Mesendoderm (in vitro differentiated cells): ENCODE measurements around the gene GRB14.

ENCODE experiments used
- DNase-seq: peaks from one replicate; pipeline ENCODE4 v3.0.0; 2013
- H2AK5ac ChIP-seq: 2 replicates; pipeline ENCODE4 v1.6.1; 2013; ENCODE audit warnings: low read length, inconsistent platforms
- H2BK120ac ChIP-seq: 2 replicates; pipeline ENCODE4 v1.6.1; 2013; ENCODE audit warnings: low read depth, mild to moderate bottlenecking, low read length, moderate library complexity, mixed read lengths
- H2BK15ac ChIP-seq: replicated peaks from 2 replicates; pipeline ENCODE4 v1.6.1; 2013; ENCODE audit warnings: low read depth, mild to moderate bottlenecking, moderate library complexity
- H2BK5ac ChIP-seq: 2 replicates; pipeline ENCODE4 v1.6.1; 2013; ENCODE audit warnings: low read length, inconsistent platforms
- H3K18ac ChIP-seq: 2 replicates; pipeline ENCODE4 v1.6.1; 2013; ENCODE audit warnings: mild to moderate bottlenecking, low read length, mixed read lengths
- H3K23ac ChIP-seq: one replicate; pipeline ENCODE4 v1.6.1; 2013; ENCODE audit warnings: low read length
- H3K27ac ChIP-seq: 2 replicates; pipeline ENCODE4 v1.5.1; 2013; ENCODE audit warnings: low read depth, mild to moderate bottlenecking, inconsistent platforms, low read length, moderate library complexity
- H3K27me3 ChIP-seq: 2 replicates; pipeline ENCODE4 v1.6.1; 2013; ENCODE audit warnings: low read length, control low read depth, mild to moderate bottlenecking, inconsistent platforms; ENCODE audit not compliant: insufficient read depth, poor library complexity
- H3K36me3 ChIP-seq: 2 replicates; pipeline ENCODE4 v1.6.1; 2013; ENCODE audit warnings: low read length, inconsistent platforms; ENCODE audit not compliant: control insufficient read depth, insufficient read depth
- H3K4ac ChIP-seq: one replicate; pipeline ENCODE4 v1.6.1; 2013; ENCODE audit warnings: low read depth, mild to moderate bottlenecking, low read length, moderate library complexity
- H3K4me1 ChIP-seq: 2 replicates; pipeline ENCODE4 v1.6.1; 2013; ENCODE audit warnings: low read depth, low read length, inconsistent platforms; ENCODE audit not compliant: control insufficient read depth
- H3K4me2 ChIP-seq: 2 replicates; pipeline ENCODE4 v1.6.1; 2013; ENCODE audit warnings: low read length
- H3K4me3 ChIP-seq: 2 replicates; pipeline ENCODE4 v1.5.1; 2013; ENCODE audit warnings: mild to moderate bottlenecking, low read length
- H3K56ac ChIP-seq: one replicate; pipeline ENCODE4 v1.6.1; 2013; ENCODE audit warnings: low read length
- H3K79me1 ChIP-seq: 2 replicates; pipeline ENCODE4 v1.6.1; 2013; ENCODE audit warnings: low read length, inconsistent platforms
- H3K79me2 ChIP-seq: 2 replicates; pipeline ENCODE4 v1.6.1; 2013; ENCODE audit warnings: mild to moderate bottlenecking, low read length; ENCODE audit not compliant: control insufficient read depth, insufficient read depth
- H3K9ac ChIP-seq: 2 replicates; pipeline ENCODE4 v1.6.1; 2013; ENCODE audit warnings: low read length, inconsistent platforms
- H4K5ac ChIP-seq: one replicate; pipeline ENCODE4 v1.6.1; 2013; ENCODE audit warnings: low read length
- H4K8ac ChIP-seq: one replicate; pipeline ENCODE4 v1.6.1; 2013; ENCODE audit warnings: low read depth, mild to moderate bottlenecking, control low read depth, low read length, moderate library complexity
- whole genome bisulfite sequencing: extraction: QIAGEN DNeasy Blood & Tissue Kit; methylation state at CpG from one replicate; pipeline ENCODE4 v1.1.7; 2013; ENCODE audit warnings: low lambda C conversion rate, missing lambda C conversion rate; ENCODE audit not compliant: insufficient coverage; ENCODE audit errors: extremely low coverage; 5-methylcytosine and 5-hydroxymethylcytosine counted together

GRB14 gene

GRCh38 chr2:164574931-164575330, 46.4 kb downstream of the GRB14 start:
- Histone ChIP-seq H3K18ac (no peak overlapping the region), H3K4me2 (no peak overlapping the region), H3K4ac (no peak overlapping the region), H3K79me2 (no peaks in the 10 kb centered on the region), H3K4me1 (no peaks in the 10 kb centered on the region), H3K4me3 (no peak overlapping the region), H2BK5ac (no peak overlapping the region), H3K79me1 (no peaks in the 10 kb centered on the region), H3K27ac (no peak overlapping the region), H3K23ac (no peak overlapping the region), H3K9ac (no peak overlapping the region), H2BK120ac (no peak overlapping the region), H4K5ac (no peak overlapping the region), H4K8ac (no peak overlapping the region), H2AK5ac (no peak overlapping the region), H2BK15ac (no peak overlapping the region), H3K56ac (no peak overlapping the region), H3K27me3 (no peaks in the 10 kb centered on the region), H3K36me3 (no peaks in the 10 kb centered on the region)
- no peak for DNase-seq
- no CpG with 5 or more reads among the region's 1 CpG for WGBS

DNA sequence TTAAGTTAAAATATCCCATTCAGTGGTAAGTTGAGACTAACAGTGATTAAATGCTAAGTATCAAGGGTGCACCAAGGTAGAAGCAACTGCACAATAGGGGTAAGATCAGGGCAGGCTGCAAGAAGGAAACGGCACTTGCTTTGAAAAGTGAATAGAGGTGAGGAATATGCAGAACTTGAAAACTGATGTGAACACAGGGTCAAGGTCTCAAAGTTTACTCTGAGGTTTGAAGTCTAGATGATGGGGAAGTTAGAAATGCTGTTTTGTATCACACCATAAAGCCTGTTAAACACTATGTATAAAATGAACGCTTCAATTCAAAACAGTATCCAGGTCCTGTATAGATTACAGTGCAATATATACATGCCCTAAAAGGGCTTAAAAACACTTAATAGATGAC, 50.8 kb downstream of the GRB14 start:
- Histone ChIP-seq H3K79me2 (no peaks in the 10 kb centered on the region), H4K5ac (no peak overlapping the region), H3K4me3 (no peak overlapping the region), H4K8ac (no peak overlapping the region), H3K79me1 (no peaks in the 10 kb centered on the region), H3K9ac (no peak overlapping the region), H2BK5ac (no peak overlapping the region), H3K27me3 (no peaks in the 10 kb centered on the region), H3K23ac (no peak overlapping the region), H3K4me2 (no peak overlapping the region), H2BK120ac (no peak overlapping the region), H3K56ac (no peak overlapping the region), H3K27ac (no peak overlapping the region), H2AK5ac (no peak overlapping the region), H3K4ac (no peak overlapping the region), H3K4me1 (no peaks in the 10 kb centered on the region), H3K36me3 (no peaks in the 10 kb centered on the region), H2BK15ac (no peak overlapping the region), H3K18ac (no peak overlapping the region)
- WGBS = no CpG with 5 or more reads among the region's 2 CpGs
- no peak for DNase-seq

- Histone ChIP-seq H3K4ac (no peak overlapping the region), H2BK120ac (no peak overlapping the region), H3K18ac (no peak overlapping the region), H3K36me3 (no peaks in the 10 kb centered on the region), H3K79me1 (no peaks in the 10 kb centered on the region), H3K23ac (no peak overlapping the region), H3K9ac (no peak overlapping the region), H2BK15ac (no peak overlapping the region), H4K8ac (no peak overlapping the region), H3K4me1 (no peaks in the 10 kb centered on the region), H4K5ac (no peak overlapping the region), H3K4me2 (no peak overlapping the region), H3K27me3 (no peaks in the 10 kb centered on the region), H3K79me2 (no peaks in the 10 kb centered on the region), H3K56ac (no peak overlapping the region), H2BK5ac (no peak overlapping the region), H2AK5ac (no peak overlapping the region), H3K4me3 (no peak overlapping the region), H3K27ac (no peak overlapping the region)
- WGBS = no CpG with 5 or more reads among the region's 4 CpGs
- no peak for DNase-seq
These were observed 51.9 kb downstream of the GRB14 start for GRCh38 chr2:164569378-164569777.

DNA sequence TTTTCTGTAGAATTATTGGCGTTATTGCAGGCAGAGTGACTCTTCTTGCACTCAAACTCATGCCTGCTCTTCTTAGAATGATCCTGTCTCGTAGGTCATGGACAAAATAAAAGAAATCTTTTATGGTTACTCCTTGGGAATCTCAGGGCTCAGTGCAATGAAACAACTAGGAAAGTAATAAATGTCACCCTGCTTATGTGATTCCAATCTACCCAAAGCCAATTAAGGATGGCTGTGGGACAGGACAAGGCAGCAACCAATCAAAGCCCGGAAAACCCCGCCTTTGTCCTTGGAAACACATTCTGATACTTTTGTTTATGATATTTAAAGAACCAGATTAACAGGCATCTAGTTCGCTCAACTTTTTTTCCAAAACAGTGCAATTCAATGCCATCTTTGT, 53.0 kb downstream of the GRB14 start:
- no peaks in the 10 kb centered on the region for H3K79me1 ChIP-seq
- no CpG with 5 or more reads among the region's 5 CpGs for WGBS
- no peak overlapping the region for H4K8ac ChIP-seq
- DNase-seq = no peak
- H3K4me2 ChIP-seq = no peak overlapping the region
- H3K4me3 ChIP-seq = no peak overlapping the region
- no peaks in the 10 kb centered on the region for H3K4me1 ChIP-seq
- H3K27me3 ChIP-seq = no peaks in the 10 kb centered on the region
- H3K23ac ChIP-seq = no peak overlapping the region
- no peaks in the 10 kb centered on the region for H3K36me3 ChIP-seq
- no peak overlapping the region for H3K56ac ChIP-seq
- H2BK15ac ChIP-seq = no peak overlapping the region
- no peak overlapping the region for H3K9ac ChIP-seq
- H3K18ac ChIP-seq = no peak overlapping the region
- no peak overlapping the region for H2AK5ac ChIP-seq
- no peaks in the 10 kb centered on the region for H3K79me2 ChIP-seq
- no peak overlapping the region for H4K5ac ChIP-seq
- no peak overlapping the region for H3K4ac ChIP-seq
- H2BK5ac ChIP-seq = no peak overlapping the region
- no peak overlapping the region for H2BK120ac ChIP-seq
- H3K27ac ChIP-seq = no peak overlapping the region

DNA sequence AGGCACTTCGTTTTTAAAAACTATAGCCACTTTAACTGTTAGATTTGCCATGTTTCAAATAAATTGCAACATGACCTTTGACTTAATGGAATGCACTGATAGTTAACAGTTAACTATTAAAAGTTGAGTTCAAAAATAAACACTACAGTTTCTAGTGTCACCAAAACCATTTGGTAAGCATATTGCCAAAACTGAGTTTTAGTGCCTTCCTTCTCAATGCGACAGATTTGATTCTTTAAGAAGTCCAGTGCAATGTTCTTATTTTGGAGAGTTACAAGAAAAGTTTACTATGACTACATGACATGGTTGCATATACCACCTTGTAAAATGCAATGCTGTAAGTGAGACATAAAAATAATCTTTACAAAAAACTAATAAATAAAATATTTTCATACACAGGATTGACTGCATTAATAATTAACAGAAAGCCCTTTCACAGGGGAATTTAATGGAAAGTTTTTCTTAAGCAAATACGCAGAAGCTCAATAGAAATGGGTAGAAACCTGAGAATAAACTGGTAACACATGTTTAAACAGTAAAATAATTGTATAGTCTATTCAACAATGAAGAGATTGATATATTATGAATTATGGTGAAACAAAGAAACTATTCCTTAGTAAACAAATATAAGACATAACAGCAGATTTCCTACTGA, 53.8 kb downstream of the GRB14 start:
- no peak overlapping the region for H3K4ac ChIP-seq
- no peaks in the 10 kb centered on the region for H3K36me3 ChIP-seq
- no peak overlapping the region for H2BK5ac ChIP-seq
- DNase-seq = no peak
- no peaks in the 10 kb centered on the region for H3K27me3 ChIP-seq
- no peak overlapping the region for H3K4me2 ChIP-seq
- no peak overlapping the region for H2BK120ac ChIP-seq
- H4K5ac ChIP-seq = no peak overlapping the region
- H3K9ac ChIP-seq = no peak overlapping the region
- H3K56ac ChIP-seq = no peak overlapping the region
- no peaks in the 10 kb centered on the region for H3K4me1 ChIP-seq
- H3K27ac ChIP-seq = no peak overlapping the region
- no CpG with 5 or more reads among the region's 3 CpGs for WGBS
- no peaks in the 10 kb centered on the region for H3K79me1 ChIP-seq
- H3K4me3 ChIP-seq = no peak overlapping the region
- H3K23ac ChIP-seq = no peak overlapping the region
- H3K79me2 ChIP-seq = no peaks in the 10 kb centered on the region
- no peak overlapping the region for H2BK15ac ChIP-seq
- no peak overlapping the region for H2AK5ac ChIP-seq
- no peak overlapping the region for H3K18ac ChIP-seq
- no peak overlapping the region for H4K8ac ChIP-seq

DNA sequence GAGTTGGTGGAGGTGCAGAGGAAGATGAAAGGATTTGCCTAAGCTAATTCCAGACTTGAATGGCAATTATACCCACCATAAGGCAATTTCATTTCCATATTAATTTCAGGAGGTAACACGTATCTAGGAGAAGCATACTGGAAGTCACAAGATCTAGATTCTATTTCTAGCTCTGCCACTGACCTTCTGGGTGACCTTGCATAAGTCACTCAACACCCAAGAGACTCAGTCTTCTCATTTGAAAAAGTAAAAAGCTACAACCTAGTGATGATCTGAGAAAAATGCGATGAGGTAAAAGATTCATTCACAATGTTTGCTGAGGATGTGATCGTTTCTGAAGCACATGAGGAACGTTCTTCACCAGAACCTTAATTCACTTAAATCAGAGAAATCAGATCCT, 55.9 kb downstream of the GRB14 start:
- Histone ChIP-seq H3K9ac (no peak overlapping the region), H3K56ac (no peak overlapping the region), H3K18ac (no peak overlapping the region), H3K36me3 (no peaks in the 10 kb centered on the region), H4K5ac (no peak overlapping the region), H3K4me1 (no peaks in the 10 kb centered on the region), H2BK15ac (no peak overlapping the region), H4K8ac (no peak overlapping the region), H3K4ac (no peak overlapping the region), H3K79me2 (no peaks in the 10 kb centered on the region), H3K23ac (no peak overlapping the region), H2BK5ac (no peak overlapping the region), H3K27me3 (no peaks in the 10 kb centered on the region), H3K79me1 (no peaks in the 10 kb centered on the region), H2BK120ac (no peak overlapping the region), H3K4me3 (no peak overlapping the region), H3K4me2 (no peak overlapping the region), H3K27ac (no peak overlapping the region), H2AK5ac (no peak overlapping the region)
- WGBS = no CpG with 5 or more reads among the region's 4 CpGs
- no peak for DNase-seq
